Activated T-helper 17 cell treated with anti-CD3 and anti-CD28 coated beads, Interleukin-2, amount 50 U/mL, for 72 hours (primary cell): ENCODE data around the gene THSD7B. TPM values are rescaled to one million over a fixed set of nuclear protein-coding genes. Genes with fewer than 3 reads are reported as not detected.

Experiments used
- ATAC-seq: fragments of 150-1000 bp; cut with Tn5 transposase; replicated peaks from 2 replicates; pipeline ENCODE4 v1.10.0; 2021; ENCODE audit warnings: mild to moderate bottlenecking, moderate library complexity
- H3K27ac Mint-ChIP-seq: one replicate; pipeline ENCODE4 v1.8.0; 2022; ENCODE audit warnings: mixed read lengths
- H3K27me3 Mint-ChIP-seq: one replicate; pipeline ENCODE4 v1.8.0; 2022; ENCODE audit warnings: mixed read lengths
- H3K36me3 Mint-ChIP-seq: one replicate; pipeline ENCODE4 v1.8.0; 2022; ENCODE audit warnings: low read depth, mild to moderate bottlenecking, mixed read lengths
- H3K4me1 Mint-ChIP-seq: one replicate; pipeline ENCODE4 v1.8.0; 2022; ENCODE audit warnings: mixed read lengths
- H3K4me3 Mint-ChIP-seq: one replicate; pipeline ENCODE4 v1.8.0; 2022; ENCODE audit warnings: mild to moderate bottlenecking, mixed read lengths
- H3K9me3 Mint-ChIP-seq: one replicate; pipeline ENCODE4 v1.8.0; 2022; ENCODE audit warnings: mixed read lengths
- total RNA-seq, 2 donors: library from RNA; stranded (reverse); gene quantifications; one replicate each; pipeline ENCODE4 v1.2.3, GENCODE V29; 2022

Gene THSD7B
- total RNA-seq, 2 donors from 2014 or later: 0.05 TPM; not detected in 1

GRCh38 chr2:137211761-137212160, 446.4 kb downstream of the THSD7B start:
- H3K9me3 Mint-ChIP-seq: peaks cover under 1% of the 10 kb centered on the region
- ATAC-seq: no peak
- no peak overlapping the region for H3K27ac Mint-ChIP-seq
- no peaks in the 10 kb centered on the region for H3K27me3 Mint-ChIP-seq
- H3K36me3 Mint-ChIP-seq: no peaks in the 10 kb centered on the region
- no peak overlapping the region for H3K4me3 Mint-ChIP-seq
- no peaks in the 10 kb centered on the region for H3K4me1 Mint-ChIP-seq

- no peak for ATAC-seq
- Mint-ChIP-seq H3K4me1 (no peaks in the 10 kb centered on the region), H3K4me3 (no peak overlapping the region)
Measured at GRCh38 chr2:137220438-137220993, 455.2 kb downstream of the THSD7B start.

GRCh38 chr2:137221797-137222492, 456.6 kb downstream of the THSD7B start:
- Mint-ChIP-seq H3K4me3 (no peak overlapping the region), H3K27ac (no peak overlapping the region), H3K4me1 (no peaks in the 10 kb centered on the region), H3K36me3 (no peaks in the 10 kb centered on the region), H3K27me3 (no peaks in the 10 kb centered on the region), H3K9me3 (peaks cover 3% of the 10 kb centered on the region)
- no peak for ATAC-seq

More at GRCh38 chr2:137220438-137220993, 455.2 kb downstream of the THSD7B start:
- H3K36me3 Mint-ChIP-seq: no peaks in the 10 kb centered on the region
- no peaks in the 10 kb centered on the region for H3K27me3 Mint-ChIP-seq
- peaks cover 5% of the 10 kb centered on the region for H3K9me3 Mint-ChIP-seq
- H3K27ac Mint-ChIP-seq: no peak overlapping the region

GRCh38 chr2:137223722-137224121, 458.4 kb downstream of the THSD7B start:
- Mint-ChIP-seq H3K4me1 (no peaks in the 10 kb centered on the region), H3K36me3 (no peaks in the 10 kb centered on the region), H3K27me3 (no peaks in the 10 kb centered on the region), H3K4me3 (no peak overlapping the region), H3K27ac (no peak overlapping the region), H3K9me3 (no peaks in the 10 kb centered on the region)
- no peak for ATAC-seq

- H3K4me3 Mint-ChIP-seq: no peak overlapping the region
- no peaks in the 10 kb centered on the region for H3K9me3 Mint-ChIP-seq
- no peaks in the 10 kb centered on the region for H3K36me3 Mint-ChIP-seq
- H3K27me3 Mint-ChIP-seq: no peaks in the 10 kb centered on the region
- no peak for ATAC-seq
- H3K27ac Mint-ChIP-seq: no peak overlapping the region
- no peaks in the 10 kb centered on the region for H3K4me1 Mint-ChIP-seq
Measured at GRCh38 chr2:137228566-137228965, 463.2 kb downstream of the THSD7B start.

GRCh38 chr2:137229834-137230233, 464.5 kb downstream of the THSD7B start:
- Mint-ChIP-seq H3K4me1 (no peaks in the 10 kb centered on the region), H3K27me3 (no peaks in the 10 kb centered on the region), H3K4me3 (no peak overlapping the region), H3K9me3 (peaks cover 4% of the 10 kb centered on the region), H3K36me3 (no peaks in the 10 kb centered on the region), H3K27ac (no peak overlapping the region)
- ATAC-seq: no peak

- no peak for ATAC-seq
- Mint-ChIP-seq H3K4me3 (no peak overlapping the region), H3K36me3 (no peaks in the 10 kb centered on the region), H3K9me3 (peaks cover 4% of the 10 kb centered on the region), H3K27ac (no peak overlapping the region), H3K4me1 (no peaks in the 10 kb centered on the region), H3K27me3 (no peaks in the 10 kb centered on the region)
Measured at GRCh38 chr2:137231628-137232027, 466.3 kb downstream of the THSD7B start.

- H3K4me3 Mint-ChIP-seq: no peak overlapping the region
Measured at GRCh38 chr2:137232076-137232475, 466.7 kb downstream of the THSD7B start.

GRCh38 chr2:137233091-137233490, 467.7 kb downstream of the THSD7B start:
- peaks cover 4% of the 10 kb centered on the region for H3K9me3 Mint-ChIP-seq
- no peak overlapping the region for H3K27ac Mint-ChIP-seq
- ATAC-seq: no peak
- H3K27me3 Mint-ChIP-seq: no peaks in the 10 kb centered on the region
- no peaks in the 10 kb centered on the region for H3K4me1 Mint-ChIP-seq
- no peaks in the 10 kb centered on the region for H3K36me3 Mint-ChIP-seq
- no peak overlapping the region for H3K4me3 Mint-ChIP-seq

More at GRCh38 chr2:137232076-137232475, 466.7 kb downstream of the THSD7B start:
- no peak for ATAC-seq
- Mint-ChIP-seq H3K9me3 (peaks cover 4% of the 10 kb centered on the region), H3K36me3 (no peaks in the 10 kb centered on the region), H3K27ac (no peak overlapping the region), H3K4me1 (no peaks in the 10 kb centered on the region), H3K27me3 (no peaks in the 10 kb centered on the region)

GRCh38 chr2:137237055-137237454, 471.7 kb downstream of the THSD7B start:
- H3K36me3 Mint-ChIP-seq: no peaks in the 10 kb centered on the region
- no peaks in the 10 kb centered on the region for H3K4me1 Mint-ChIP-seq
- H3K27me3 Mint-ChIP-seq: no peaks in the 10 kb centered on the region
- H3K9me3 Mint-ChIP-seq: peaks cover 4% of the 10 kb centered on the region
- no peak overlapping the region for H3K27ac Mint-ChIP-seq
- no peak for ATAC-seq
- no peak overlapping the region for H3K4me3 Mint-ChIP-seq

- no peak overlapping the region for H3K27ac Mint-ChIP-seq
- H3K36me3 Mint-ChIP-seq: no peaks in the 10 kb centered on the region
- peaks cover 4% of the 10 kb centered on the region for H3K9me3 Mint-ChIP-seq
- ATAC-seq: no peak
- no peaks in the 10 kb centered on the region for H3K4me1 Mint-ChIP-seq
- H3K27me3 Mint-ChIP-seq: no peaks in the 10 kb centered on the region
- no peak overlapping the region for H3K4me3 Mint-ChIP-seq
Measured at GRCh38 chr2:137238065-137238464, 472.7 kb downstream of the THSD7B start.

GRCh38 chr2:137249463-137250130, 484.3 kb downstream of the THSD7B start:
- Mint-ChIP-seq H3K27me3 (no peaks in the 10 kb centered on the region), H3K36me3 (no peaks in the 10 kb centered on the region), H3K4me1 (no peaks in the 10 kb centered on the region), H3K9me3 (peaks cover 8% of the 10 kb centered on the region), H3K27ac (no peak overlapping the region), H3K4me3 (no peak overlapping the region)
- ATAC-seq: no peak

GRCh38 chr2:137250401-137250800, 485.1 kb downstream of the THSD7B start:
- Mint-ChIP-seq H3K9me3 (peaks cover 3% of the 10 kb centered on the region), H3K27ac (no peak overlapping the region)
- no peak for ATAC-seq

GRCh38 chr2:137251045-137251444, 485.7 kb downstream of the THSD7B start:
- Mint-ChIP-seq H3K4me1 (no peaks in the 10 kb centered on the region), H3K9me3 (no peaks in the 10 kb centered on the region), H3K4me3 (no peak overlapping the region), H3K27ac (no peak overlapping the region), H3K36me3 (no peaks in the 10 kb centered on the region), H3K27me3 (no peaks in the 10 kb centered on the region)
- no peak for ATAC-seq

More at GRCh38 chr2:137250401-137250800, 485.1 kb downstream of the THSD7B start:
- no peaks in the 10 kb centered on the region for H3K4me1 Mint-ChIP-seq
- no peaks in the 10 kb centered on the region for H3K36me3 Mint-ChIP-seq
- no peaks in the 10 kb centered on the region for H3K27me3 Mint-ChIP-seq
- H3K4me3 Mint-ChIP-seq: no peak overlapping the region

GRCh38 chr2:137252934-137253333, 487.6 kb downstream of the THSD7B start:
- no peak for ATAC-seq
- H3K27ac Mint-ChIP-seq: no peak overlapping the region
- H3K36me3 Mint-ChIP-seq: no peaks in the 10 kb centered on the region
- no peaks in the 10 kb centered on the region for H3K4me1 Mint-ChIP-seq
- H3K9me3 Mint-ChIP-seq: no peaks in the 10 kb centered on the region
- H3K4me3 Mint-ChIP-seq: no peak overlapping the region
- no peaks in the 10 kb centered on the region for H3K27me3 Mint-ChIP-seq
